C4-2B (cell line): ENCODE measurements around the gene POLN.

Source experiments
- H3K27ac ChIP-seq: fragments of 450-650 bp; 2 replicates; pipeline ENCODE4 v1.5.1; 2017
- ZFX ChIP-seq: fragments of 450-650 bp; IDR thresholded peaks from 2 replicates; pipeline ENCODE4 v1.6.1; 2017
- TF ChIP-seq, protein P1 (sequence below): fragments of 450-650 bp; conservative IDR thresholded peaks from 2 replicates; pipeline ENCODE4 v1.5.1; 2017; ENCODE audit warnings: mild to moderate bottlenecking

POLN gene

DNA sequence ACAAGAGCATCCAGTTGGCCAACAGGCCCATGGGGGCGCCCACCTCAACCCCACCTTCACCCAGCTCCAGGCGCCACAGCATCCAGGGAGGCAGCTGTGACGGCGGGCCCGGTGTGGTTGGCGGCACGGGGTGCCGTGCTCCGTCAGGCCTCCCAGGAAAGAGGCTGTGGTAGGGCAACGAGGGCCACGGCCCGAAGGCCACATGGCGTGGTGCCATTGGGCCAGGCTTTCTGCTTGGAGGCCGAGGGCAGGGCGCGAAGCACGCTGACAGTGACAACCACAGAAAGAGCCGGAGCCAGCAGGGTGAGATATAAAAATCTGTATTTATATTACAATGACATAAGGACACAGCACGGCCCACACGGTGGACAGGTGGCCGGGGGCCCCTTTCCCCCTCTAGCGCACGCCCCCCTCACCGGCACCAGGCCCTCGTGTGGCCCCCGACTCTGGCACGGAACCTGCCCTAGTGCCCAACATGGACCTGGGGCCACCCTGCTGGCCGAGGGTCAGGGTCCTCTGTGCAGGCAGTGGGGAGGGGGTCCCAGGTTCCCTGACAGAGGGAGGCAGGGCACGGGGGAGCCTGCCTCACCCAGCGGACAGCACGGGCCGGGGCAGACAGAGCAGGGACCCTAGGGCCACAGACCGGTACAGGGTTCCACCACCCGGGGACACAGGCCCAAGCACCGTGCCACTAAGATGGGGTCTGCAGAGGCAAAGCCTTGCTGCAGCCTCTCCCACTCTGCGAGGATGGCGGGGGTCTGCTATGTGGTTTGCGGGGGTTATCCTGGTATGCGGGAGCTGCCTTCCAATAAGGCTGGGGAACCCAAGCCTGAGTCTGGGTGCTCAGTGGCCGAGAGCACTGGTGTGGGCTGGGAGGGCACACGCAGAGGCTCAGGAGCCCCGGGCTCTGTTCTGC is 5.5 kb upstream of the POLN start:
- no peak for TF ChIP-seq ZFX
- TF ChIP-seq, protein P1, sequence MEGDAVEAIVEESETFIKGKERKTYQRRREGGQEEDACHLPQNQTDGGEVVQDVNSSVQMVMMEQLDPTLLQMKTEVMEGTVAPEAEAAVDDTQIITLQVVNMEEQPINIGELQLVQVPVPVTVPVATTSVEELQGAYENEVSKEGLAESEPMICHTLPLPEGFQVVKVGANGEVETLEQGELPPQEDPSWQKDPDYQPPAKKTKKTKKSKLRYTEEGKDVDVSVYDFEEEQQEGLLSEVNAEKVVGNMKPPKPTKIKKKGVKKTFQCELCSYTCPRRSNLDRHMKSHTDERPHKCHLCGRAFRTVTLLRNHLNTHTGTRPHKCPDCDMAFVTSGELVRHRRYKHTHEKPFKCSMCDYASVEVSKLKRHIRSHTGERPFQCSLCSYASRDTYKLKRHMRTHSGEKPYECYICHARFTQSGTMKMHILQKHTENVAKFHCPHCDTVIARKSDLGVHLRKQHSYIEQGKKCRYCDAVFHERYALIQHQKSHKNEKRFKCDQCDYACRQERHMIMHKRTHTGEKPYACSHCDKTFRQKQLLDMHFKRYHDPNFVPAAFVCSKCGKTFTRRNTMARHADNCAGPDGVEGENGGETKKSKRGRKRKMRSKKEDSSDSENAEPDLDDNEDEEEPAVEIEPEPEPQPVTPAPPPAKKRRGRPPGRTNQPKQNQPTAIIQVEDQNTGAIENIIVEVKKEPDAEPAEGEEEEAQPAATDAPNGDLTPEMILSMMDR, result no peak

DNA sequence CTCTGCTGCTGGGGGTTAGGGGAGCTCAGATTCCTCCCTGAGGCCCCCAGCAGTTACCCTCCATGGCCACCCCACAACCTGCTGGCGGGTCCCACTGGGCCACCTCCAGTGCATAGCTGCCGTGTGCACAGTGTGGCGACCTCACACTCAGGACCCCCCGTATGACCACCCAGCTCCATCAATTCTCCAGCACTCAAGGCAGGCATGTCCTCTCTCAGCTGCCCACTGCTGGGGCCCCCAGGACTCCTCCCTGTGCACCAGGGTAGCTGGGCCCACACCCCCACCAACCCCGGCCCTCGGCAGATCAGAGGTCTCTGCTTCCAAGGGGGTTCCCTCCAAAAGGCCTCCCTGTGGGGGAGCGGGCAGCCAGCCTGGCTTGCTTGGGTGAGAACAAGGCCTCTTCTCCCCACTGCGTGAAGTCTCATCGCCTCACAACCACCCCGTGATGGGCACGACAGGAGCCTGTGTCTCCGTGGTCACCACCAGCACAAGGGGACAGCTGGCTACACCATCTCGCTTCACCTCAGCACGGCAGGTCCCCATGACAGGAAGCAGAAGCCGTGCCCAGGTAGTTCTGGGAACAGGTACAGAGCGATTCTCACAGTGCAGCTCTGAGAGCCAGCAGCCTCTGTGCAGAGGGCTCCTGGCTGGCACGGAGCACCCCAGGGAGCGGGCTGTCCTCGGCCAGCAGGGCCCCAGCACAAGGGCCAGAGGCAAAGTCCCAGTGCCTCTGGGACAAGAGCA is 4.6 kb upstream of the POLN start:
- TF ChIP-seq ZFX, result no peak
- TF ChIP-seq, protein P1, result no peak
- H3K27ac ChIP-seq, result no peak overlapping the region

More for the DNA sequence above, 5.5 kb upstream of the POLN start:
- H3K27ac ChIP-seq, result no peak overlapping the region

DNA sequence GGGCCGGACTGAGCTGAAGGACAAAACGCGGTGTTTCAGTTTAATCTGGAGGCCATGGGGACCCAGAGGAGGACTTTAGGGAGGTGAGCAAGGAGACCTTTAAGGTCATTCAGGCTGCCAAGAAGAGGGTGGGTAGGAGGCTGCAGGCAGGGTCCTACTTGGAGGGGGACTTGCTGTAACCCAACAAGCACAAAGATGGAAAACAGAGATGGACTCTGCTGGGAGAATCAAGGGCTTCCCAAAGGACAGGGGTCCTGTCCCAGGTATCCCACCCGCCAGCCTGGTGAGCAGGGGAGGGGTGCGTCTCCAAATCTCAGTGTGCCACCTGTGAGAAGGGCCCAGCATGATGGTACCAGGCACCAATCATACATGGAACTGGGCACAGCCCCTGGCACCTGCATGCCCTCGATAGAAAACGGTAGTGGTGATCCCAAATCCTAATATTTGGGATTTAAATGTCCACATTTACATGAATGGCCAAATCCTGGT is 3.9 kb upstream of the POLN start:
- TF ChIP-seq ZFX, result no peak
- TF ChIP-seq, protein P1, result no peak
- no peak overlapping the region for H3K27ac ChIP-seq

DNA sequence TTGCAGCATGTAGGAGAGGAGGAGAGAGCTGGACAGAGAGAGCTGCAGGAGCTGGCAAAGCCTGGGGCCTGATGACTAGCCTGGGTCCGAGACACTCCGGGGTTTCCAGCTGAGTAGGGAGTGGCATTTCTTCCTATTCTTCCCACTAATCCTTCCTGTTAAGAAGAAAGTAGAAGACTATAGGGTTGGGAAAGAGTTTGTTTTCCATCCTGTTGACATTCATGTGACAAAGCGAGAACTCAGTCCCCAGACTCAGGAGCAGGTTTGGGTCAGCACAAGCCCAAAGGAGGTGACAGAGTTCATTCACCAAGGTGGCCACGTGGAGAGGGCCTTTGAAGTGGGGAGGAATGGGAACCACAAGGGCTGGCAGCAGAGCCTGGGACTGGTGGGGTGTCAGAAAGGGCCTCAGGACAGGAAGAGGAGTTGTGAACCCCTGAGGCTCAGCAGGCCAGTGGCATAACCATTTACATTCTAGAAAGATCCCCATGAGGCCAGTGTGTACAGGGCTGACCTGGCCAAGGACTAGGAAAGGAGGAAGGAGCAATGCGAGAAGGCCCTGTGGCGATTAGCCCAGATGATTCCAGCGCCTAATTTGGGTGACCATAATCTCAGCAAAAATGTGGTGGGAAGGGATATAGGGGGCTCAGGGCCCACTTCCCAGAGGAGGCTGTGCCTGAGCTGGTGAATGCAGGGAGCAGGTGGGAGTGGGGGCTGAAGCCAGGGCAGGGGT is 3.3 kb upstream of the POLN start:
- H3K27ac ChIP-seq, result no peak overlapping the region
- no peak for TF ChIP-seq ZFX
- TF ChIP-seq, protein P1, result no peak

DNA sequence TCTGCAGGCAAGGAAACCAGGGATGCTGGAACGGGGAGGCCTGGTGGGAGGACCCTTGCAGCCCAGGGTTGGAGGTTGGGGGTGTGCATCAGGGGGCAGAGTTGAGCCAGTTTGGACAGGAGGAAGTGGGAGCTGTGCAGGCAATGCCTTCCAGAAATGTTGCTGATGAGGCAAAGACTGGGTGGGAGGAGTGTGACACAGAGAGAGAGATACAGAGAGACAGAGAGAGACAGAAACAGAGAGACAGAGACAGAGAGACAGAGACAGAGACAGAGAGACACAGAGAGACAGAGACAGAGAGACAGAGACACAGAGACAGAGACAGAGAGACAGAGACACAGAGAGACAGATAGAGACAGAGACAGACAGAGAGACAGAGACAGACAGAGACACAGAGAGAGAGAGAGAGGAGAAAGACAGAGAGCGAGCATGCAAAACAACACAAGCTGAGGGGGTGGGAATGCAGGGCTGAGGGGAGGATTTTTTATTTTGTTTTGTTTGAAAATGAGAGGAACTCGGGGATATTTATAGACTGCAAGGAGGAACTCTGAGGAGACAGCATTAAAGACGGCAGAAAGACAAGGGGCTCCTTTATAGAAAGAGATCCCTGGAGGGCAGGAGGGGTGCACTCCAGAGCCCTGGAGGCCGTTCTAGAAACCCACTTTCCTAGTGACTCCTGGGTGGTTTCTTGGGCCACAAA is 1.9 kb upstream of the POLN start:
- TF ChIP-seq ZFX, result no peak
- TF ChIP-seq, protein P1, result no peak
- no peak overlapping the region for H3K27ac ChIP-seq

DNA sequence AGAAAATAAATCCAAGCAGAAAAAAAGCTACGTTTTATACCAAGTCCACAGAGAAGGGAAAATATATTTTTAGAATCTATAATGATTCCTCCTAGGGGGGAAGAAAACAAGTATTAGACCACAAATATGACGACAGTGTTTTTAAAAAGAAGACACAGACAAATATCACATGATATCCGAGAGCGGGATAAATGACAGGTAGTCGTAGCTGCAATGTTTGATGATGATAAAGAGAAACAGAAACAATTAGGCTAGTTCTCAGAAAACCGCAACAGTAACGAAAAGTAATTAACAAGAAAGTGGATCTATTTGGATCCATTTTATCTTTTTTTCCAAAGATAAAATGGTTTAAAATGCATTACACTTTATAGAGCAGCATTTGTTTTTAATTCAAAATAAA is 918 bp downstream of the POLN start:
- no peak for TF ChIP-seq ZFX
- TF ChIP-seq, protein P1, result no peak
- H3K27ac ChIP-seq, result peak overlapping the region; percentile 94
